GM19467 (cell line): Measurements from ENCODE around the gene GNA12.

Source experiments
- ATAC-seq: cut with Tn5 transposase; IDR thresholded peaks from one replicate; pipeline ENCODE4 v1.9.1; 2021; ENCODE audit warnings: mild to moderate bottlenecking, moderate library complexity; ENCODE audit not compliant: unreplicated experiment

The GNA12 gene

GRCh38 chr7:2805213-2805944 lies 38.7 kb downstream of the GNA12 start:
- no peak for ATAC-seq

- no peak for ATAC-seq
Observed at GRCh38 chr7:2804227-2804763, 39.8 kb downstream of the GNA12 start.

DNA sequence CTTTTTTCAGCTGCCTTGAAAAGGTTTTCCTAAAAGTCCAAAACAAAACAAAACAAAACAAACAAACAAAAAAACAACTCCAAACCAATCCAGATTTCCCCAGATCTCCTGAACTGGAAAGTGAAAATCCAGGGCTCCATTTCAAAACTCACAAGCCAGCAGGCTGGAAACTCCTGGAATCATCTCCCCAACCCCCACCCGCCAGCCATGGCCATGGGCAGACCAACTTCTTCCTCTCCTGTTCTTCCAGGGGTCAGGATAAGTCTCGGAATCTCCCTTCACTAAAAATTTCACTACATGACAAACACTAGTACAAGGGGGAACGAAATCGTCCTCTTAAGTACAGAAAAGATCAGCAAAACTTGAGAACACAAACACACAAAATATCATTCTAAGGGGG lies 40.4 kb downstream of the GNA12 start:
- ATAC-seq: no peak

GRCh38 chr7:2803342-2803692 lies 40.8 kb downstream of the GNA12 start:
- no peak for ATAC-seq

- no peak for ATAC-seq
Observed at GRCh38 chr7:2802504-2803341, 41.4 kb downstream of the GNA12 start.

- no peak for ATAC-seq
Observed at GRCh38 chr7:2802101-2802500, 42.0 kb downstream of the GNA12 start.

DNA sequence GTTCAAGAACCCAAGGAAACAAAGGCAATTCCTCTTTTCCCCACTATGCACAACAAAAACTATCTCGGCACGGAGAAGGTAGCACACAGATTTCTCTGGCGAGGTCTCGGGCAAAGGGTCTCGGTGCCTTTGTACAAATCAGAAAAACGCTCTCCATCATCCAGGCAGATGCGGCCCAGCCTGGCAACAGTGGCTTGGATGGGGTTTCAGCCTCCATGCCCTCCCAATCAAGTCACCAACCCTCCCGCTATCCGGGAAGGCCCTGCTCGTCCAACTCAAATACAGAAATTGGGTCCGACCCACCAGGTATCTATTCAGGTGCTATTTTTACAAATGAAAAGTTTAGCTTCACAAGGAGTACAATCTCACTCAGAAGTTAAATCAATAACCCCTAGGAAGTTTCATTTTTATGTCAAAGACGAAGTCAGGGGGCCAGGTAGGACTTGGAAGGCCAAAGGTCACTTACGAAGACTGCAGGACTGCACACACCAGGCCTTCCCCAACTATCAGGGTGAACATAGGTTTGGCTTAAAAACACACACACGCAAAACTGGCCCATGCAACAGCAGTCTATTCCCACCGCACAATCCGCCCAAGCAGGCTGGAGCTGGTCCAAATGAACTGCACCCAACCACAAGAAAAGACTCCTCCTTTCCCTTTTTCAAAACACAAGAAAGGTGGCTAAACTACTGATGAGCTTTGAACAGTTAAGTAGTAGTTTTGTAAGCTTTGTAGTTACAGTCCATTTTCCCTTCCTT lies 43.0 kb downstream of the GNA12 start:
- ATAC-seq: no peak

DNA sequence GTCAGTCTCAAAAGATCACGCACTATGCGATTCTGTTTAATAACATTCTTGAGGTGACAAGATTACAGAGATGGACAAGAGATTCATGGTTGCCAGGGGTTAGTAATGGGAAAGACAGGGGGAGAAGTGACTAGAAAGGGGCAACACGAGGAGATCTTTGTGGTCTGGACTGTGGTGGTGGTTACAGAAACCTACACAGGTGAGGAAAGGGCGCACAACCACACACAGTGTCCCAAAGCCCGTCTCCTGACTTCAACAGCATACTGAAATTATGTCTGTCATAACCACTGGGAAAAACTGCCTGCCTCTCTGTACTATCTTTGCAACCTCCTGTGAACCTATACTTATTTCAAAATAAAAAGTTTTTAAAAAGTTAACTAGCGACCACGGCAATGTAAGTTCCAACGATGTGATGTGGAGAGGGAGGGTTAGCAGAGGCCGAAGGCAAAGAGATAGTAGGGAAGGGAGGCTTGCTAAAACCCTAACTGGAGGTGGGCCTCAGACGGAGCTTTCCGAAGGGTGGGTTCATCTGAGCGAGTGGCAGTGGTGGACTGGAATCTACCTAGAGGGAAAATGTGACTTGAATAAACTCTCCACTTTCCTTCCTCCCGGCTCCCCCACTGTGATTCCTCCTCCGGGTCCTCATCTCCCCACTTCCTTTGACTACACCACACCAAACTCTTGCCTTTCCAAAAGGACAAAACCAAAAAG lies 43.7 kb downstream of the GNA12 start:
- no peak for ATAC-seq

DNA sequence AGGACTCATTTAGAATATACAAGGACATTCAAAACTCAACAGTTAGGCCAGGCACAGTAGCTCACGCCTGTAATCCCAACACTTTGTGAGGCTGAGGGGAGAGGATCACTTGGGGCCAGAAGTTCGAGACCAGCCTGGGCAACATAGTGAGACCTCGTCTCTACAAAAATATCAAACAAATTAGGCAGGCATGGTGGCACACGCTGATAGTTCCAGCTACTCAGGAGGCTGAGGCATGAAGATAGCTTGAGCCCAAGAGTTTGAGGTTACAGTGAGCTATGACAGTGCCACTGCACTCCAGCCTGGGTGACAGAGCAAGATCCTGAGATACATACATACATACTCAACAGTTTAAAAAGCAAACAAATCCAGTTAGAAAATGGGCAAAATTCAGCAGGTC lies 44.9 kb downstream of the GNA12 start:
- no peak for ATAC-seq

GRCh38 chr7:2798669-2799068 lies 45.4 kb downstream of the GNA12 start:
- no peak for ATAC-seq

DNA sequence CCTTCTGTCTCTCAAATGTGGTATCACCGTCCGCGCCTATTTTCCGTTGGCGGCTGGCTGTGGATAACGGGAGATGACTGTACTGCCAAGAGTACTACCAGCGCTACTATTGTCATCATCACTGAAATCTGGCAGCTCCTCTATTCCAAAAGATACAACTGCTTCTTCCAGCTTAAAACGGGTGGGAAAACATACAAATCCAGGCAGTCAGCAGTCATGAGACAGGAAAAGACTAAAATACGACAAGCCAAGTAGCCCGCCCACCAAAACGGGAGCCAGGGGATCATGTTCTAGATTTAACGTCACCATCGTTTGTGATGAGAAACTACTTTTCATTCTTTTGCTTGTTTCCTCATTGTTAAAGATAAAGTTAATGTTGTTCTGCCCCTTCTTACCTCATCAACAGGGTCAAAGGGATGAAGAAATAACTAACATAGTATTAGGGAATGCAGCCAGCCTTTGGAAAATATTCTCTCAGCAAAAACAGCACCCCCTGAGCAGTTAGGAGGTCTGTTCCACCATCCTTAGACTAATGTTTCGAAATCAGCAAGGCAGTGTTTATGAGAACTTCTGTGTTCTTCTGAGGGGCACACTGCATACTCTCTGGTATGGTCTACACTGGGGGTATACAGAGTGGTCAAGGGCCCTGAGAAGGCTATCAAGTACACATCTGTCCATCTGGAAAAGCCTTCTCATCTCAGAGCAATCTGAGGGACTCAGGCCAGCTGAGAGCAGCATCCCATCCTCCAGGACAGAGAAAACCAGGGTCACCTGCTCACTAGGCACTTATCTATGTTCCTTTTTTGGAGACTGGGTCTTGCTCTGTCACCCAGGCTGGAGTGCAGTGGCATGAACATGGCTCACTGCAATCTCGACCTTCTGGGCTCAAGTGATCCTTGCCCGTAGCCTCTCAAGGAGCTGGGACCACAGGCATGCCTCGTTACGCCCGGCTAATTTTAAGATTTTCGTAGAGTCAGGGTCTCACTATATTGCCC lies 47.5 kb downstream of the GNA12 start:
- no peak for ATAC-seq

DNA sequence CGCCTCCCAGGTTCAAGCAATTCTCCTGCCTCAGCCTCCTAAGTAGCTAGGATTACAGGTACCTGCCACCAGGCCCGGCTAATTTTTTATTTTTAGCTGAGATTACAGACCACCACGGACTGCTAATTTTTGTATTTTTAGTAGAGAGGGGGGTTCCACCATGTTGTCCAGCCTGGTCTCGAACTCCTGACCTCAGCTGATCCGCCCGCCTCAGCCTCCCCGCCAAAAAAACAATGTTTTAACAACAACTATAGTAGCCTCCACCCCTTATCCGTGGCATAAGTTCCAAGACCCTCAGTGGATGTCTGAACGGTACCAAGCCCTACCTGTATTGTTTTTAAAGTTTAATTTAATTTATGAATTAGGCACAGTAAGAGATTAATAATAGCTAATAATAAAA lies 48.2 kb downstream of the GNA12 start:
- ATAC-seq: no peak

DNA sequence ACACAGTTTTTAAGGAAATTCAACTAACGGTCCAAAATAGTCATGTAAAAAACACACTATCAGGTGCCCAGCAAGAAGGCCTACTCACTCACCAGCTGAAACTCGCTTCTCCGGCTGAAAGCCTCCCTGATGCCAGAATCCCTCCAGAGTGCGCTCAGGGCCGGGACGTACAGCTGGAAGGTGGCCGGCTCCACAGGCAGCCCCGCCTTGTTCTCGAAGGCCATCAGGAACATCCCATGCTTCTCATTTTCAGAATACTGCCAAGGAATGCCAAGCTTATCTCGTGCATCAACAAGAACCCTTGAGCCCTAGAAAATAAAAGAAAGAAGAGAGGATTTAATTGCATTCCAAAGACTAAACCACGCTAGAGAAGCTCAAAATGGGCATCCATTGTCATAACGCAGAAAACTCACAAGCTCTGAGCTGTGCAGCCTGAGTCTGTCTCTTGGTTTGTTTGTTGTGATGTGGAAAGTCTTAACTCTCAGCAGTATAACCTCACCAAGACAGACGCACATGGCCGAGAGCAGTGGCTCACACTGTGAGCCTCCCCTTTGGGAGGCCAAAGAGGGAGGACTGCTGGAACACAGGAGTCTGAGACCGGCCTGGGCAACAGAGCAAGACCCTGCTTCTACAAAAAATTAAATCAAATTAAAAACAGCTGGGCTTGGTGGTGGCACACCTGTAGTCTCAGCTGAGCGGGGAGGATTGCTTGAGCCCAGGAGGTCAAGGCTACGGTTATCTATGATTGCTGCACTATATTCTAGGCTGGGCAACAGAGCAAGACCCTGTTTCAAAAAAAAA lies 49.1 kb downstream of the GNA12 start:
- no peak for ATAC-seq

DNA sequence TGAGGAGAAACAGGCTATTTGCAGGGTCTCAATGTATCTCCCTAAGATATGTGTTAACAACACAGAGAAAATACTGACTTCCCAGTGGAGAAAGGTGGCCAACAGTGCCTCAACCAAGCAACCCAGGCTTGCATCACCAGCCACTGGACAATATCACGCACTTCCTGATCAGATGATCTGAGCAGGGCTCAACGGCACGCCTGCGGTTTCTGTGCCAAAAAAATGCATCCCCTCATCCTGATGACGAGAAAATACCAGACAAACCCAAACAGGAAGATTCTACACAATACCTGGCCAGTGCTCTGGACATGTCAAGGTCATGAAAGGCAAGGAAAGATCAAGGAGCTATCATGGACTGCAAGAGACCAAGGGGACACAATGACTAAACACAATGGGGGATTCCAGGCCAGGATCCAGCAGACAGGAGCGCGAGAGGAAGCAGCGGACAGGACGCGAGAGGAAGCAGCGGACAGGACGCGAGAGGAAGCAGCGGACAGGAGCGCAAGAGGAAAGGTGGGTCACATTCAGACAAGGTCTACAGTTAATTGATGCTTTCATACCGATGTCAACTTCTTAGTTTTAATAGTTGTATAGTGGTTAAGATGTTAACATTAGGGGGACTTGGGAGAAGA lies 51.1 kb downstream of the GNA12 start:
- no peak for ATAC-seq

DNA sequence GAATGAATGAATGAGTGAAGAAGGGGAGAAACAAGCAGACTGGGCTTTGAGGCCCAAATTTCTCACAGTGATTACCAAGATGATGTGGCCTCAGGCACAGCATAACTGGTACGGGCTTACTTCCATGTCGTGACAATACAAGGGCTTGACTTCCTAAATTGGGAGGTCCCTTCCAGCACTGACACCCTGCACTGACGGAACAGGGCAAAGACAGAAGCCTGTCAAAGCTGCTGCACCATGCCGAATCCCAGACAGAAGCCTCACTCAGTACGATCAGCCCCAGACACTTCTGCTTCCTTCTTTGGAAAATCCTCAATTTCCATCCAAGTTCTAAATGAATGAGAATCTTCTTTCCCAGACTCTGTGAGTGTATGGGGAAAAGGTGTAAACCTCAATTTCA lies 51.9 kb downstream of the GNA12 start:
- ATAC-seq: no peak

DNA sequence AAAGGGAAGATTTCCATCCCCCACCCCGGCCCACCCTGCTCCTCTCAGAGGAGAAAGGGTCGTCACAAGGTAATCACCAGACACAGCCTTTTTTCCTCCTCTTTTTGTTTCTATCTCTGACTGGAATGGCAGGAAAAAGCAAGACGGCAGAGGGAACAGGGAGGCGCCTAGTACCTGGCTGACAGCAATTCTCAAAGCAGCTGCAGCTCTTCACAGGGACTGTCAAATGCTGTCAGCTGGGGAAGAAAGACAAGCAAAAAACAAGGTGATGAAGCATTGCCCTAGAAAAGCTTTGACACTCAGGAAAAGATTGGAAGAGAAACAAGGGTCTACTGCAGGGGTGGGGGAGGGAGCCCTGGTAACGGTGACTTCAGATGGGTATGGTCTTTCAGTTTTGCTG lies 52.7 kb downstream of the GNA12 start:
- no peak for ATAC-seq

DNA sequence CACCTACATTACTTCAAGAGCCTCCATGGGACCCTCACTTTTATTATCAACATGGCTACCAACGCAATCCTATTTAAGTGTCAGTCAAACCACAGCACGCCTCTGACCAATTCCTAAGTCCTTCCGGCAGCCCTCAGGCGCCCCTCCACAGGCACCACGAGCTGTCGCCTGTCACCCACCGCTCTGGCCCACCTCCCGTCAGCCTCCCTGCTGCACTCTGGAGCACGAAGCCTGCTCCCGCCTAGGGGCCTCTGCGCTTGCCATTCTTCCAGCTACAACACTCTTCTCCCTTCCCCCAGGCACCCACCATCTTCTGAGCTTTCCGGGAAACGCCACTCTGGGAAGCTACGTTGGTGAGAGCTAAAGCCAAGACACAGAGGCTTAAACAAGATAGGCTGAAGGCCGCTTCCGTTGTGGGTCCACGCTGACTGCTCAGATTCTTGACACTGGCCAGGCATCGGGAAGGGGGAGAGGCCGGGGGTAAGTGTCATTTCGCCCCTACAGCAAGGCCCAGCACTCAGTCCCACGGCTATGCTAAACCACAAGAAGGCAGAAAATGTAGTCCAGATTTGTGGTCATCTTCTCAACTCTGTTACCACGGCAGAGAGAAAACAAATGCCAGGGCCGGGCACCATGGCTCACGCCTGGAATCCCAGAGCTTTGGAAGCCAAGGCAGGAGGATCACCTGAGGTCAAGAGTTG lies 56.7 kb downstream of the GNA12 start:
- no peak for ATAC-seq

- ATAC-seq: no peak
Observed at GRCh38 chr7:2786607-2787116, 57.4 kb downstream of the GNA12 start.
